Stimulated activated CD8-positive, alpha-beta memory T cell treated with anti-CD3 and anti-CD28 coated beads, Interleukin-4, amount 100 ng/mL, for 4 hours (primary cell): Measurements from ENCODE around the gene PAGE4.
A peak's percentile ranks its signal among the peaks of the same experiment; 100 is the strongest.

Source experiments
- DNase-seq, 2 donors: peaks; one replicate each; pipeline ENCODE4 v3.0.0-alpha.2; 2020; ENCODE audit warnings: low read depth in 2 of 2, low spot score in 1 of 2

Gene PAGE4

GRCh38 chrX:49829016-49829415 is at the start of gene PAGE4:
Gene PAGE4 (plus strand): TSS chrX:49829303. CDS start chrX:49830429, 1,126 bp downstream.
- no peak for DNase-seq

GRCh38 chrX:49784747-49785280 is 44.3 kb upstream of the PAGE4 start:
- no peak for DNase-seq

- DNase-seq, result no peak
These were observed 36.7 kb upstream of the PAGE4 start for GRCh38 chrX:49792376-49792775.

GRCh38 chrX:49793686-49794085 is 35.4 kb upstream of the PAGE4 start:
- DNase-seq, result no peak

- DNase-seq, result no peak
These were observed 29.3 kb upstream of the PAGE4 start for GRCh38 chrX:49799828-49800227.

- no peak for DNase-seq
These were observed 19.0 kb upstream of the PAGE4 start for GRCh38 chrX:49809891-49810632.

- no peak for DNase-seq
These were observed 16.9 kb upstream of the PAGE4 start for GRCh38 chrX:49812177-49812576.

- no peak for DNase-seq
These were observed 12.7 kb upstream of the PAGE4 start for GRCh38 chrX:49816435-49816834.

GRCh38 chrX:49838374-49838773 is 9.3 kb downstream of the PAGE4 start:
- DNase-seq, result no peak

- peak in 1 of 2 donors; percentile 1 for DNase-seq
These were observed 11.6 kb downstream of the PAGE4 start for GRCh38 chrX:49840679-49841078.

- no peak for DNase-seq
These were observed 13.5 kb downstream of the PAGE4 start for GRCh38 chrX:49842621-49843020.

- no peak for DNase-seq
These were observed 15.5 kb downstream of the PAGE4 start for GRCh38 chrX:49844611-49845010.

- DNase-seq, result no peak
These were observed 16.7 kb downstream of the PAGE4 start for GRCh38 chrX:49845701-49846403.

- no peak for DNase-seq
These were observed 17.4 kb downstream of the PAGE4 start for GRCh38 chrX:49846522-49846921.

- DNase-seq, result no peak
These were observed 19.2 kb downstream of the PAGE4 start for GRCh38 chrX:49848275-49848674.

- DNase-seq, result no peak
These were observed 20.9 kb downstream of the PAGE4 start for GRCh38 chrX:49850028-49850427.

- no peak for DNase-seq
These were observed 24.6 kb downstream of the PAGE4 start for GRCh38 chrX:49853661-49854060.

- no peak for DNase-seq
These were observed 27.7 kb downstream of the PAGE4 start for GRCh38 chrX:49856819-49857218.

- DNase-seq, result no peak
These were observed 29.2 kb downstream of the PAGE4 start for GRCh38 chrX:49858341-49858740.

GRCh38 chrX:49859491-49859890 is 30.4 kb downstream of the PAGE4 start:
- DNase-seq, result no peak

GRCh38 chrX:49860867-49861535 is 31.9 kb downstream of the PAGE4 start:
- no peak for DNase-seq

GRCh38 chrX:49862093-49862492 is 33.0 kb downstream of the PAGE4 start:
- DNase-seq, result no peak
